Measurements from ENCODE around the gene IL1R1.

The IL1R1 gene

DNA sequence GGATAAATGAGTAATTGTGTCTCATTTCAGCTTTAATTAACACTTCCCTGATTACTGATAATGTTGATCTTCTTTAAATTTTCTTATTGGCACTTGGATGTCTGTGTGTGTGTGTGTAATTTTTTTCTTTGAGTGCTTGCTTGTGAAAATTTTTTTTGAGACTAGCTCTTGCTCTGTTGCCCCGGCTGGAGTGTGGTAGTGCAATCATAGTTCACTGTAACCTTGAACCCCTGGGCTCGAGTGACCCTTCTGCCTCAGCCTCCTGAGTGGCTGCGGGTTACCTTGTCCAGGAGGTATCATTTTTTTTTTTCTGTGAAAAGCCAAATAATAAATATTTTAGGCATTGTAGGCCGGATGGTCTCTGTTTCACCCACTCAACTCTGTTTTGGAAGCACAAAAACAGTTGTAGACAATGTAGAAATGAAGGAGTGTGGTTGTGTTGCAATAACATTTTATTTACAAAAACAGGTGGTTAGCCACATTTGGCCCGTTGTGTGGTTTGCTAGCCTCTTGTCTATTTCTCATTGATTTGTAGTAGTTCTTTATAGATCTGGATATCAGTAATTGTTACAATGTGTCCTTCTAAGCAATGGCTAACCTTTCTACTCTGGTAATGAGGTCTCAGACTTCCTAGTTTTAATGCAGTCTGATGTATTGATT is 52.2 kb downstream of the IL1R1 start:
- DNase-seq (ENCODE audit: extremely low read depth in 1 of 2, low read depth in 1 of 2): no peak

DNA sequence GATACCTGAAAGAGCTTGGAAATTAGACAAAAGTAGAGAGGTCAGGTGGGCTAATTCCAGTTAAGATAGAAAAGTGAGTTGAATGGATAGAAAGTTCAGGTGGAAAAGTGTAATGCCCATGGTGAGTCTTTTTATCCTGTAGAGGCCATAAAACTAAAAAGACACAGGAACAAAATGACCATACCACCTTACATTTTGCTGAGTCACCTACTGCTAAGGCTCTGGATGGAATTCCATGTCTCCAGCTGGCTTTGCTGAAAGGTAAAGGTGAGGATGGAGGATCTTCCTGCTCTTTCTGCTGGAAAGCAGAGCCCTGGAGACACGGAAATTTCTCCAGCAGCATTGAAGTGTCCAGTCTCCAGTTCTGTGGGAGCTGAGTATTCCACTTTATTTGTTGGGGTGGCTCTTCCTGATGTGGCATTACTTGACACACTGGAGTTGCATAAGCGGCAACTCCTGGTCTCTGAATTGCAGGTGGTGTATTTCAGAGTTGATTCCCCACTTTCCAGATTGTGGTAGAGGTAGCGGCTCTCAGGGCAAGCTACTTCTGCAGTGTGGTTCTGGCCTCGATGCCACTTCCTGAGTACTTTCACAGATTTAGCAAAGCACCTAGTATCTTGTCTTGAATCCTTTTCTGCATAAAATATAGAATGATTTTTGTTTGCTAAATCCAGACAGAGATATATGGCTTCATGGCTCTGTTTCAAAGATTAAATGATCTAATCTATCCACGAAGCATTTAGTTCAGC is 55.0 kb downstream of the IL1R1 start:
- DNase-seq (ENCODE audit: extremely low read depth in 1 of 2, low read depth in 1 of 2): no peak

DNA sequence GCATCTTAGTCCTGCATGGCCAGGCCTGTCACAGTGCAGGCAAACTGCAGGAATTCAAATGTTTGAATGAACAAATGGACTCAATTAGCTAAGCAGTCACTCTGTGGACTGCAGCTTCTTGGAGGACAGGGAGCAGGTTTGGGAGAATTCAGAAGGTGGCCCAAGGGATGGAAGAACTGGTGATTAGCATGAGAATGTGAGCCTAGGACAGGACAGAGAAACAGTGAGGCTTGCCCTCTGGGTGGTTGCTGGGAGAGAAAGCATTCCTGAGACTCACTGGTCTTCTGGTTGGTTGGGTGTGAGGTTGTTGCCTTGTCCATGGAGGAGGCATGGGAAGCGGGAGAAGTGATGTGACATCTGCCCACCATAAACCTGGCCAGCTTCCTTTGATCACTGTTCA is 58.0 kb downstream of the IL1R1 start:
- no peak for DNase-seq (ENCODE audit: extremely low read depth in 1 of 2, low read depth in 1 of 2)

DNA sequence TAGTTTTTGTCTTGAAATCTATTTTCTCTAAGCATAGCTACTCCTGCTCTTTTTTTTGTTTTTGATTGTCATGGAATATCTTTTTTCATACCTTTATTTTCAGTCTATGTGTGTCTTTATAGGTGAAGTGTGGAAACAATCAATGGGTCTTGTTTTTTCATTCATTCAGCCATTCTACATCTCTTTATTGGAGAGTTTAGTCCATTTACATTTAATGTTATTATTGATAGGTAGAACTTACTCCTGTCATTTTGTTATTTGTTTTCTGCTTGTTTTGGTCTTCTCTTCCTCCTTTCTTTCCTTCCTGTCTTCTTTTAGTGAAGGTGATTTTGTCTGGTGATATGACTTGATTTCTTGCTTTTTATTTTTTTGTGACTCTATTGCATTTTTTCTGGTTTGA is 62.1 kb downstream of the IL1R1 start:
- no peak for DNase-seq (ENCODE audit: extremely low read depth in 1 of 2, low read depth in 1 of 2)

- no peak for DNase-seq (ENCODE audit: extremely low read depth in 1 of 2, low read depth in 1 of 2)
Observed at GRCh38 chr2:102206666-102207341, 64.3 kb downstream of the IL1R1 start.

- no peak for DNase-seq (ENCODE audit: extremely low read depth in 1 of 2, low read depth in 1 of 2)
Observed at GRCh38 chr2:102208774-102209173, 66.2 kb downstream of the IL1R1 start.

- no peak for DNase-seq (ENCODE audit: extremely low read depth in 1 of 2, low read depth in 1 of 2)
Observed at GRCh38 chr2:102209474-102209873, 66.9 kb downstream of the IL1R1 start.

DNA sequence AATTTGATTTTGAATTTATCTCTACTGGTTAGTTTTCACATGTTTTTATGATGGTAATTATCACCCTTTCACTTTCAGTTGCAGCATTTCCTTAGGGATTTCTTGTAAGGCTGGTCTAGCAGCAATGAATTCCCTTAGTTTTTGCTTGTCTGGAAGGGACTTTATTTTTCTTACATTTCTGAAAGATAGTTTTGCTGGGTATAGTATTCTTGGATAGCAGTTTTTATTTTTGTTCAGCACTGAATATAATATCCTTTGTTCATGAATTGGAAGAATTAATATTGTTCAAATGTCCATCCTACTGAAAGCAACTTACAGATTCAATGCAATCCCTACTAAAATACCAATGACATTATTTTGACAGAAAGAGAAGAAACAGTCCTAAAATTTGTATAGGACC is 74.5 kb downstream of the IL1R1 start:
- DNase-seq (ENCODE audit: extremely low read depth in 1 of 2, low read depth in 1 of 2): no peak

DNA sequence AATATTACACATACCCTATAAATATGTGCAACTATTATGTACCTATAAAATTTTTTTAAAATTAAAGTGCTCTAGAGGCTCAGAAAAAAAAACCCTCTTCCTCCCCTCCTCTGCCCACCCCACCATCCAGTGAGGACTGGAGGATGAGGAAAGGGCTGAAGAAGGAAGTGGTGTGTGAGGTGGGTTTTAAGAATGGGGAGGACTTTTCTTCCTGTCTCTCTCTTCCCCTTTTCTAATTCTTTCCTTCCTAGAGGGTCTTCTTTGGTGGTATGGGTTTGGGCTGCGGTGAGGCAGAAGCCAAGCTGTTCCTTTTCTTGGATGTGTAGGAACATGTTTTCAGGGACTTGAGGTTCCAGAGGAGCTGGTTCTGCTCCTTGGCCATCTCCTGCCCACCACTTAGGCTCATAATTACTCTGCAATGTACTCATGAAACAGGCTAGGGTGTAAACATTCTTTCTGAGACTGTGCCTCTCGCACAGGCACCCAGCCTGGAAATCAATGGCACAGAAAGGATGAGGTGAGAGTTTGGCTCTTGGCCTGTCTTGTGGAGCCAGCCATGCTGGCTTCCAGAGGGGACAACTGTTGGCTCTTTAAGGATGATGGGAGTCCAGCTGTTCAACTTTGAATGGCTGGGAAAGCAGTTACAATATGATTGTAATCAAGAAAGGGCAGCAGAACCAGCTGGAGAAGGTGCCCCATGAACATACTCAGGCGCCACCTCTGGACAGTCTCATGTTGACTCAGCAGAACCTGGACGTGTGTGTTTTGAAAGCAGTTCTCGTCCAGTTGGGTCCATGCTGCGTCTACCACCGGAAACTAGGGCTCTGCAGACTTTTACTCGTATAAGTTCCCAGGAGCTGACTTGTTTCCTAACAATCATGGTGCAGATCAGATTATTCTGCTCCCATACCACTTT is 82.5 kb downstream of the IL1R1 start:
- DNase-seq (ENCODE audit: extremely low read depth in 1 of 2, low read depth in 1 of 2): no peak

- no peak for DNase-seq (ENCODE audit: extremely low read depth in 1 of 2, low read depth in 1 of 2)
Observed at GRCh38 chr2:102226171-102226570, 83.6 kb downstream of the IL1R1 start.

GRCh38 chr2:102226612-102227391 is 84.3 kb downstream of the IL1R1 start:
- DNase-seq (ENCODE audit: extremely low read depth in 1 of 2, low read depth in 1 of 2): no peak

DNA sequence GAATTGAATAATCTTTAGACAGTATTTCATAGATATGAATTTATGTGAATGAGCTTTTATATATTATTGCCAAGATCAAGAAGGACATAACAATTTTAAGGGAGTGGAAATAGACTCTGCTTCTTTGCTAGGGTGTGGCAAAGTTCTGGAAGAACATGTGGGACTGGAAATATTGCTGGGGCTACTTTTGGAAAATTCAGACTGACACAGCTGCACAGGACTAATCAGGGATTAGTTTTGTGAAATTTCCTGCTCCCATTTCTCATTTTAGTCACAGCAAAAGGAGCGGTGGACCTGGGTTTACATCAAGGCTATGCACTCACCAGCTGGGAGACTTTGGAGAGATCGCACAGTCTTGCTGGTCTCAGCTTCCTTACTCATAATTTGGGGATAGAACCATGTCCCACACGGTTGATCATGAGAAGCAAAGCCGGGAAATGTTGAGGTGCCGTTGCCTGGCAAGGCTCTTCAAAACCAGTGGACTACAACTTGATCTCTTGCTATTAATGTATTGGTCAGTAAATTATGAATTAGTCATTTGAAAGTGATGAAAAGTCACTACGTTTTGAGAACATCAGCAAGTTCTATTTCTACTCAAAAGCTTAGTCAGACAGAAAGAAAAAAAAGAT is 86.7 kb downstream of the IL1R1 start:
- DNase-seq (ENCODE audit: extremely low read depth in 1 of 2, low read depth in 1 of 2): no peak
